ENCODE measurements around the gene C20orf204. TPM values are rescaled to one million over a fixed set of nuclear protein-coding genes. Genes with fewer than 3 reads are reported as not detected.

Gene C20orf204
- polyA plus RNA-seq, 1 donor from 2014 or later, result 6.0 TPM

DNA sequence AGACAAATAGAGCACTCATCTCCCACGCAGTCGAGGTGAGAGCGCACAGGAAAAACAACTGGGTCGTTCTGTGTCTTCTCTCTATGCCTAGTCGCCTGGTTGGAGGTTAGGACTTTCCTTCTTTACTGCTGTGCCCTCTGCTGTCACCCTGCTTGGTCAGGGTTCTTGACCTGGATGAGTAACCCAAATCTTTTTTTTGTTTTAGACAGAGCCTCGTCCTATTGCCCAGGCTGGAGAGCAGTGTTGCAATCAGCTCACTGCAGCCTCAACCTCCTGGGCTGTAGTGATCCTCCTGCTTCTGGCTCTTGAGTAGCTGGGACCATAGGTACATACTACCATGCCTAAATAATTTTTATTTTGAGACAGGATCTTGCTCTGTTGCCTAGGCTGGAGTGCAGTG, 30.6 kb upstream of the C20orf204 start:
- Histone ChIP-seq H3K9me3 (ENCODE audit: low read length) (no peaks in the 10 kb centered on the region), H3K27ac (ENCODE audit: low read length) (no peak overlapping the region), H3K4me3 (ENCODE audit: low read length) (no peak overlapping the region), H2AFZ (ENCODE audit: low read depth, low read length) (no peak overlapping the region), H3K79me2 (replicated peaks; ENCODE audit: insufficient read depth, low read length) (no peaks in the 10 kb centered on the region), H3K9me2 (ENCODE audit: insufficient read depth, low read length) (no peaks in the 10 kb centered on the region), H3K9ac (ENCODE audit: low read length) (no peak overlapping the region), H3K27me3 (ENCODE audit: insufficient read depth, low read depth, low read length) (no peaks in the 10 kb centered on the region), H3K4me2 (ENCODE audit: low read length) (no peak overlapping the region), H3K36me3 (ENCODE audit: insufficient read depth, low read length) (peaks cover 7% of the 10 kb centered on the region), H4K20me1 (ENCODE audit: insufficient read depth) (no peaks in the 10 kb centered on the region), H3F3A (ENCODE audit: insufficient read depth, low read length, poor library complexity, severe bottlenecking) (no peaks in the 10 kb centered on the region)
- TF ChIP-seq, protein P1, sequence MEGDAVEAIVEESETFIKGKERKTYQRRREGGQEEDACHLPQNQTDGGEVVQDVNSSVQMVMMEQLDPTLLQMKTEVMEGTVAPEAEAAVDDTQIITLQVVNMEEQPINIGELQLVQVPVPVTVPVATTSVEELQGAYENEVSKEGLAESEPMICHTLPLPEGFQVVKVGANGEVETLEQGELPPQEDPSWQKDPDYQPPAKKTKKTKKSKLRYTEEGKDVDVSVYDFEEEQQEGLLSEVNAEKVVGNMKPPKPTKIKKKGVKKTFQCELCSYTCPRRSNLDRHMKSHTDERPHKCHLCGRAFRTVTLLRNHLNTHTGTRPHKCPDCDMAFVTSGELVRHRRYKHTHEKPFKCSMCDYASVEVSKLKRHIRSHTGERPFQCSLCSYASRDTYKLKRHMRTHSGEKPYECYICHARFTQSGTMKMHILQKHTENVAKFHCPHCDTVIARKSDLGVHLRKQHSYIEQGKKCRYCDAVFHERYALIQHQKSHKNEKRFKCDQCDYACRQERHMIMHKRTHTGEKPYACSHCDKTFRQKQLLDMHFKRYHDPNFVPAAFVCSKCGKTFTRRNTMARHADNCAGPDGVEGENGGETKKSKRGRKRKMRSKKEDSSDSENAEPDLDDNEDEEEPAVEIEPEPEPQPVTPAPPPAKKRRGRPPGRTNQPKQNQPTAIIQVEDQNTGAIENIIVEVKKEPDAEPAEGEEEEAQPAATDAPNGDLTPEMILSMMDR (IDR thresholded peaks at IDR 0.05; ENCODE audit: poor library complexity, severe bottlenecking), result no peak
- no peak for TF ChIP-seq SMC3 (conservative IDR thresholded peaks at IDR 0.05; ENCODE audit: poor library complexity)
- TF ChIP-seq EZH2 (IDR thresholded peaks at IDR 0.05; ENCODE audit: borderline replicate concordance, insufficient read depth, low read length, poor library complexity, severe bottlenecking), result no peak
- no peak for TF ChIP-seq TAF1 (IDR thresholded peaks at IDR 0.05; ENCODE audit: low read depth)
- TF ChIP-seq, protein P2, sequence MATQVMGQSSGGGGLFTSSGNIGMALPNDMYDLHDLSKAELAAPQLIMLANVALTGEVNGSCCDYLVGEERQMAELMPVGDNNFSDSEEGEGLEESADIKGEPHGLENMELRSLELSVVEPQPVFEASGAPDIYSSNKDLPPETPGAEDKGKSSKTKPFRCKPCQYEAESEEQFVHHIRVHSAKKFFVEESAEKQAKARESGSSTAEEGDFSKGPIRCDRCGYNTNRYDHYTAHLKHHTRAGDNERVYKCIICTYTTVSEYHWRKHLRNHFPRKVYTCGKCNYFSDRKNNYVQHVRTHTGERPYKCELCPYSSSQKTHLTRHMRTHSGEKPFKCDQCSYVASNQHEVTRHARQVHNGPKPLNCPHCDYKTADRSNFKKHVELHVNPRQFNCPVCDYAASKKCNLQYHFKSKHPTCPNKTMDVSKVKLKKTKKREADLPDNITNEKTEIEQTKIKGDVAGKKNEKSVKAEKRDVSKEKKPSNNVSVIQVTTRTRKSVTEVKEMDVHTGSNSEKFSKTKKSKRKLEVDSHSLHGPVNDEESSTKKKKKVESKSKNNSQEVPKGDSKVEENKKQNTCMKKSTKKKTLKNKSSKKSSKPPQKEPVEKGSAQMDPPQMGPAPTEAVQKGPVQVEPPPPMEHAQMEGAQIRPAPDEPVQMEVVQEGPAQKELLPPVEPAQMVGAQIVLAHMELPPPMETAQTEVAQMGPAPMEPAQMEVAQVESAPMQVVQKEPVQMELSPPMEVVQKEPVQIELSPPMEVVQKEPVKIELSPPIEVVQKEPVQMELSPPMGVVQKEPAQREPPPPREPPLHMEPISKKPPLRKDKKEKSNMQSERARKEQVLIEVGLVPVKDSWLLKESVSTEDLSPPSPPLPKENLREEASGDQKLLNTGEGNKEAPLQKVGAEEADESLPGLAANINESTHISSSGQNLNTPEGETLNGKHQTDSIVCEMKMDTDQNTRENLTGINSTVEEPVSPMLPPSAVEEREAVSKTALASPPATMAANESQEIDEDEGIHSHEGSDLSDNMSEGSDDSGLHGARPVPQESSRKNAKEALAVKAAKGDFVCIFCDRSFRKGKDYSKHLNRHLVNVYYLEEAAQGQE (IDR thresholded peaks at IDR 0.05; ENCODE audit: borderline replicate concordance), result no peak
- TF ChIP-seq RAD21 (conservative IDR thresholded peaks at IDR 0.05), result no peak
- TF ChIP-seq MXI1 (conservative IDR thresholded peaks at IDR 0.05; ENCODE audit: poor library complexity, severe bottlenecking), result no peak
- TF ChIP-seq EP300 (conservative IDR thresholded peaks at IDR 0.05; ENCODE audit: poor library complexity, severe bottlenecking), result no peak
- TF ChIP-seq POLR2AphosphoS5 (IDR thresholded peaks at IDR 0.05), result no peak

DNA sequence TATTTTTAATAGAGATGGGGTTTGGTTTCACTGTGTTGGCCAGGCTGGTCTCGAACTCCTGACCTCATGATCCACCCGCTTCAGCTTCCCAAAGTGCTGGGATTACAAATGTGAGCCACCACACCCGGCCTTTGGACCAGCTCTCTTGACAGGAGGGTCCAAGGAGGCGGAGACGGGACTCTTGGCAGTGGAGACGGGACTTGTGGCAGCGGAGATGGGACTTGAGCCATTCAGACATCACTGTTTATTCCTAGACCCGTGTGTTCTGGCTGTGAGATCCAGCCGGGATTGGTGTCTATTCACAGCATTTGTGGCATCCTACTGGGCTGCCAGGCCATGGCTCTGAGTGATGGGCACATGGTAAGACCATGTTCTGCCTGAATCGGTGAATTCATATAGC, 29.5 kb upstream of the C20orf204 start:
- Histone ChIP-seq H3K9ac (ENCODE audit: low read length) (no peak overlapping the region), H3K4me3 (ENCODE audit: low read length) (no peak overlapping the region), H3K27me3 (ENCODE audit: insufficient read depth, low read depth, low read length) (no peaks in the 10 kb centered on the region), H3K4me2 (ENCODE audit: low read length) (no peak overlapping the region), H3K9me2 (ENCODE audit: insufficient read depth, low read length) (no peaks in the 10 kb centered on the region), H3F3A (ENCODE audit: insufficient read depth, low read length, poor library complexity, severe bottlenecking) (no peaks in the 10 kb centered on the region), H2AFZ (ENCODE audit: low read depth, low read length) (no peak overlapping the region), H3K36me3 (ENCODE audit: insufficient read depth, low read length) (peaks cover 7% of the 10 kb centered on the region), H4K20me1 (ENCODE audit: insufficient read depth) (no peaks in the 10 kb centered on the region), H3K27ac (ENCODE audit: low read length) (no peak overlapping the region), H3K9me3 (ENCODE audit: low read length) (no peaks in the 10 kb centered on the region), H3K79me2 (replicated peaks; ENCODE audit: insufficient read depth, low read length) (no peaks in the 10 kb centered on the region)
- TF ChIP-seq SMC3 (conservative IDR thresholded peaks at IDR 0.05; ENCODE audit: poor library complexity) (no peak), EZH2 (IDR thresholded peaks at IDR 0.05; ENCODE audit: borderline replicate concordance, insufficient read depth, low read length, poor library complexity, severe bottlenecking) (no peak), TAF1 (IDR thresholded peaks at IDR 0.05; ENCODE audit: low read depth) (no peak), EP300 (conservative IDR thresholded peaks at IDR 0.05; ENCODE audit: poor library complexity, severe bottlenecking) (no peak), RAD21 (conservative IDR thresholded peaks at IDR 0.05) (no peak), POLR2AphosphoS5 (IDR thresholded peaks at IDR 0.05) (no peak), MXI1 (conservative IDR thresholded peaks at IDR 0.05; ENCODE audit: poor library complexity, severe bottlenecking) (no peak)
- TF ChIP-seq, protein P1 (IDR thresholded peaks at IDR 0.05; ENCODE audit: poor library complexity, severe bottlenecking), result no peak
- TF ChIP-seq, protein P2 (IDR thresholded peaks at IDR 0.05; ENCODE audit: borderline replicate concordance), result no peak

Measured in neural cell (in vitro differentiated cells).